Measurements from ENCODE around the gene PGBD5. TPM values are rescaled to one million over a fixed set of nuclear protein-coding genes. Genes with fewer than 3 reads are reported as not detected.

The PGBD5 gene
- total RNA-seq, 1 experiment from 2014 or later = 37.8 TPM

DNA sequence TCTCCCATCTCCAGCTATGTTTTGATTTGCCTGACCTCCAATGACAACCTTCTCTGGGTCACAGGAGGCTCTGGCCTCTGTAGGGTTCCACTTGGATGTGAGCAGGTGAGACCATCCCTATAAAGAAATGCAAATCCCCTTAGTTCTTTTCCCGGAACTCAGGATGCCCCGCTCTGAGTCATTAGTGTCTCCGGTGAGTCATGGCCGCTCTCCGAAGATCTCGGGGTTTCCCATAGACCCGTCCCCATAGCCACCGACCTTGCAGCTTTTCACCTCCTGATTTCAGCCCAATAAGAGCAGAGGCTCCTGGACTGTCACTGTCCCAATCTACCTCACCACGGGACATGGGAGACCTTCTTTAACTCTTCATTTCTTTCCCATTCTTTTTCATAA is 98.2 kb downstream of the PGBD5 start:
- TF ChIP-seq, protein P1, sequence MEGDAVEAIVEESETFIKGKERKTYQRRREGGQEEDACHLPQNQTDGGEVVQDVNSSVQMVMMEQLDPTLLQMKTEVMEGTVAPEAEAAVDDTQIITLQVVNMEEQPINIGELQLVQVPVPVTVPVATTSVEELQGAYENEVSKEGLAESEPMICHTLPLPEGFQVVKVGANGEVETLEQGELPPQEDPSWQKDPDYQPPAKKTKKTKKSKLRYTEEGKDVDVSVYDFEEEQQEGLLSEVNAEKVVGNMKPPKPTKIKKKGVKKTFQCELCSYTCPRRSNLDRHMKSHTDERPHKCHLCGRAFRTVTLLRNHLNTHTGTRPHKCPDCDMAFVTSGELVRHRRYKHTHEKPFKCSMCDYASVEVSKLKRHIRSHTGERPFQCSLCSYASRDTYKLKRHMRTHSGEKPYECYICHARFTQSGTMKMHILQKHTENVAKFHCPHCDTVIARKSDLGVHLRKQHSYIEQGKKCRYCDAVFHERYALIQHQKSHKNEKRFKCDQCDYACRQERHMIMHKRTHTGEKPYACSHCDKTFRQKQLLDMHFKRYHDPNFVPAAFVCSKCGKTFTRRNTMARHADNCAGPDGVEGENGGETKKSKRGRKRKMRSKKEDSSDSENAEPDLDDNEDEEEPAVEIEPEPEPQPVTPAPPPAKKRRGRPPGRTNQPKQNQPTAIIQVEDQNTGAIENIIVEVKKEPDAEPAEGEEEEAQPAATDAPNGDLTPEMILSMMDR (IDR thresholded peaks at IDR 0.05; ENCODE audit: unreplicated experiment) = no peak
- Mint-ChIP-seq H3K4me1 (ENCODE audit: low read depth, unreplicated experiment) (peaks cover 11% of the 10 kb centered on the region), H3K27me3 (ENCODE audit: unreplicated experiment) (no peaks in the 10 kb centered on the region), H3K9me3 (ENCODE audit: low read depth, unreplicated experiment) (no peaks in the 10 kb centered on the region), H3K4me3 (ENCODE audit: low read depth, unreplicated experiment) (no peak overlapping the region), H3K36me3 (ENCODE audit: insufficient read depth, unreplicated experiment) (peaks cover 8% of the 10 kb centered on the region), H3K27ac (ENCODE audit: unreplicated experiment) (no peak overlapping the region)
- no TSS peak for BruUV-seq (replicated peaks)
- DNase-seq = no peak
- CTCF ChIA-PET = interaction anchor here (0.6 kb wide), 2 partner anchors 426 to 748 kb away, joined by 4 to 8 read pairs; no protein-coding TSS in a partner anchor
- intact Hi-C loops (cut with micrococcal nuclease; ENCODE audit: unreplicated experiment) = no loop called here

DNA sequence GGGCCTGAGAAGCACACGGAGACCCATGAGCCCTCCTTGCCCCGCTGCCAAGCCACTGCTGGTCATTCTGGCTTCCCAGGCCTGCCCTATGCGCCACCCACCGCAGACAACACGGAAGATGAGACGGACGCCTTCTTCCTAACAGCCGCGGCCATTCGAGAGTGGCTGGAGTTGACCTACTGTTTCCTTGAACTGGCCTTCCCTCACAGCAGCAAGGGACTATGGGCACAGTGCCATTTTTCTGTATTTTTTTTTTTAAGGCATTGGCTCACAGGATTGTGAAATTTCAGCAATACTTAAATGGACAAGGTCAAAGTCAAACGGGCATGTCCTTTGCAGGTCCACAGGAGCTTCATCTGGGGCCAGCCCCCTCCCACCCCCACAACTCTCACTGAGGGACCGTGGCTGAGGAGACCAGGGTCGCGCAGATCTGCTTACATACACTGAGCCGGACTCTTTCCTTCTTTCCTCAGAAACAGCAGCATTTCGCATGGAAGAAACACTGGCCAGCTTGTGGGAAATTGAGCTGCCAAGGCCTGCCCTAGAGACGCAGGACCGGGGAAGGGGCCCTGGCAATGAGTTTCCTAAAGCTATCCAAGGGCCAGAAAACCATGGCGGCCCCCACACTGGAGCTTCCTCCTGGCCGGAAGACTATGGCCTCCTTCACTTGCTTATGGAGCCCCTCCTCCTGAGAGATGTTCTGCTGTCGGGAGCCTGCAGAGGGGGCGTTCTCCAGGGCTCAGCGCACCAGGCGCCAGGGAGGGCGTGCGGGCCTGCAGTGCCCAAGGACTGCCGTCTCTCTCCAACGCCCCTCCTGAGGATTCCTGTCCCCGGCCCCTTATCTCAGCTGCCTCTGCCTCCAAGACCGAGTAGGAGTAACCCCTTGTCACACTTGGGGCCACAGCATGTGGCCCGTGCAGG is 98.9 kb downstream of the PGBD5 start:
- TF ChIP-seq, protein P1 (IDR thresholded peaks at IDR 0.05; ENCODE audit: unreplicated experiment) = no peak
- H3K4me3 Mint-ChIP-seq (ENCODE audit: low read depth, unreplicated experiment) = no peak overlapping the region
- H3K9me3 Mint-ChIP-seq (ENCODE audit: low read depth, unreplicated experiment) = no peaks in the 10 kb centered on the region
- H3K27ac Mint-ChIP-seq (ENCODE audit: unreplicated experiment) = no peak overlapping the region
- peaks cover 11% of the 10 kb centered on the region for H3K4me1 Mint-ChIP-seq (ENCODE audit: low read depth, unreplicated experiment)
- no peaks in the 10 kb centered on the region for H3K27me3 Mint-ChIP-seq (ENCODE audit: unreplicated experiment)
- CTCF ChIA-PET = interaction anchor here (0.6 kb wide), 2 partner anchors 427 to 747 kb away, joined by 4 to 8 read pairs; no protein-coding TSS in a partner anchor
- BruUV-seq (replicated peaks) = no TSS peak
- intact Hi-C loops (cut with micrococcal nuclease; ENCODE audit: unreplicated experiment) = no loop called here
- DNase-seq = no peak
- H3K36me3 Mint-ChIP-seq (ENCODE audit: insufficient read depth, unreplicated experiment) = peaks cover 11% of the 10 kb centered on the region

DNA sequence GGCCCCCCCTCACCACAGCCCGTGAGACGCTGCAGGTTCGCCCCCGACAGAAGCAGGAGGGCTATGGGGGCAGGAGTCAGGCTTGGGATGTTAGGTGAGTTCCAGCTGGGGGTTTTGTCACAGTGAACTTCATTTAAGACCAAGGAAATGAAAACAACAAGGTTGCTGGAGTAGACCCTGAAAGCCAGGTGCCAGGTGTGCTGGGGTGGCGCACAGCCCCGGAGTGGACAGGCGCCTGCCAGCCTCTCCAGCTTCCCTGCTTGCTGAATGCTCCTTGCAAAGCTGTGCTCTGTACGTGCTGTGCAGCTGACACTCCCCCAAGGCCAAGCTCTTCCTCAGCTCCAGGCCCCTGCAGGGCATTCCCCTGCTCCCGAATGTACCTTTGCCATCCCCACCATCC is 102.4 kb downstream of the PGBD5 start:
- CTCF ChIA-PET = no interaction called here

DNA sequence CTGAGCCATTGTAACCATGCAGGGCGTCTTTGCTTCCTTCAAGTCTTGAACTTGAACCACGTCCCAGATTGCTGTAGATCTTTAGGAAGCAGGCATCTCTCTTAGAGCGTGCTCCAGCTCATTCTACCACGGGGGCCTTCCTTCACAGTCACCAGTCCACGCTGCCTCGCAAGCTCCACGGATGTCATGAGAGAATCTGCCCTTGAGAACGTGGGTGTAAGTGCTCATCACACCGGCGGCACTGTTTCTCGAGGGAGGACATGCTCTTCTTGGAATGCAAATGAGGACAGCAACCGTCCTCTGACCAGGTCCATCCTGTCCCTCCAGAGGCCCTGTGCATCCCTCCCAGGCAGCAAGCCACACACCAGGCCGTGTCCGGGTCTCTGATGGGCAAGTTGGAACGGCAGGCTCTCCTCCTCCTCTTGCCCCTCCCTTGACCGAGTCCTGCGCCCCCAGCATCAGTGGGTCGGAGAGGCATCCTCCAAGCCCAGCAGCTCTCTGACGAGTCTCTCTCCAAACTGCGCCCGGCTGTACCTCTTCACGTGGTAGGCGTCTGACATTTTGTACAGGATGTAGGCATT is 103.1 kb downstream of the PGBD5 start:
- TF ChIP-seq, protein P1 (IDR thresholded peaks at IDR 0.05; ENCODE audit: unreplicated experiment) = no peak
- Mint-ChIP-seq H3K36me3 (ENCODE audit: insufficient read depth, unreplicated experiment) (peaks cover 17% of the 10 kb centered on the region), H3K9me3 (ENCODE audit: low read depth, unreplicated experiment) (no peaks in the 10 kb centered on the region), H3K27me3 (ENCODE audit: unreplicated experiment) (no peaks in the 10 kb centered on the region), H3K27ac (ENCODE audit: unreplicated experiment) (no peak overlapping the region), H3K4me3 (ENCODE audit: low read depth, unreplicated experiment) (no peak overlapping the region), H3K4me1 (ENCODE audit: low read depth, unreplicated experiment) (peaks cover 9% of the 10 kb centered on the region)
- no peak for DNase-seq
- BruUV-seq (replicated peaks) = TSS peak; percentile 51
- CTCF ChIA-PET = no interaction called here
- intact Hi-C loops (cut with micrococcal nuclease; ENCODE audit: unreplicated experiment) = no loop called here

More for the DNA sequence above, 102.4 kb downstream of the PGBD5 start:
- no peaks in the 10 kb centered on the region for H3K9me3 Mint-ChIP-seq (ENCODE audit: low read depth, unreplicated experiment)
- H3K36me3 Mint-ChIP-seq (ENCODE audit: insufficient read depth, unreplicated experiment) = peaks cover 16% of the 10 kb centered on the region
- peaks cover 11% of the 10 kb centered on the region for H3K4me1 Mint-ChIP-seq (ENCODE audit: low read depth, unreplicated experiment)
- TF ChIP-seq, protein P1 (IDR thresholded peaks at IDR 0.05; ENCODE audit: unreplicated experiment) = no peak
- no peak overlapping the region for H3K27ac Mint-ChIP-seq (ENCODE audit: unreplicated experiment)
- H3K27me3 Mint-ChIP-seq (ENCODE audit: unreplicated experiment) = no peaks in the 10 kb centered on the region
- intact Hi-C loops (cut with micrococcal nuclease; ENCODE audit: unreplicated experiment) = no loop called here
- no peak for DNase-seq
- no TSS peak for BruUV-seq (replicated peaks)
- H3K4me3 Mint-ChIP-seq (ENCODE audit: low read depth, unreplicated experiment) = no peak overlapping the region
